HG03064 (cell line): ENCODE measurements around the gene KCNK7.

Experiments used
- ATAC-seq: cut with Tn5 transposase; IDR thresholded peaks from one replicate; pipeline ENCODE4 v1.9.1; 2021; ENCODE audit warnings: low read depth; ENCODE audit not compliant: unreplicated experiment

Gene KCNK7

DNA sequence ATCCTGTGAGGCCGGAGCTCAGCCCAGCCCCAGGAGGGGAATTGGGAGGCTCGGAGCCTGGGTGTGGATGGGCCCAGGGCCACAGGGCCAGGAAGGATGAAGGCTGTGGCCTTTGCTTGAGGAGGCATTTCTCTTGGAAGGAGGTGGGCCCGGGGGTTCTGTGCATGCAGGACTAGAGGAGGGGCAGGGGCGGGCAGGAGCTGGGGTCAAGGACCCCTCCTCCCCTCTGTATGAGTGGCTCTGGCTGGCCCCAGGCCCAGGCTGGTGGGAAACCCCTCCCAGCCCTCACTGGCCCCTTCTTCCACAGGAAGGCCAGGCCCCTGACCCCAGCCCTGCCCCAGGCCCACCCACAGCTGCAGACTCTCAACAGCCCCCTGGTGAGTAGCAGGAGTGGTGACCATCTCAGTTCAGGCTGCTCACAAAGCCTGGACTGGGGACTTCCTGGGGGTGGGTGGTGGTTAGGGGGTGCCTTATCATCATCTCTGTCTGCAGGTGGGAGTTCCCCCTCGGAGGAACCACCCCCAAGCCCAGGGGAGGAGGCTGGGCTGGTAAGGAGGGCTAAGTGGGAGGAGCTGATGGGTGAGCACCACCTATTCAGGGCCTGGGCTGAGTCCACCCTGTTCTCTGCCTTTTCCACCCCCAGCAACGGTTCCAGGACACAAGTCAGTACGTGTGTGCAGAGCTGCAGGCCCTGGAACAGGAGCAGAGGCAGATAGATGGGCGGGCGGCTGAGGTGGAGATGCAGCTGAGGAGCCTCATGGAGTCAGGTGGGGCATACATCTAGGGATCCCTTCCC, 6.0 kb downstream of the KCNK7 start:
- ATAC-seq, result no peak

DNA sequence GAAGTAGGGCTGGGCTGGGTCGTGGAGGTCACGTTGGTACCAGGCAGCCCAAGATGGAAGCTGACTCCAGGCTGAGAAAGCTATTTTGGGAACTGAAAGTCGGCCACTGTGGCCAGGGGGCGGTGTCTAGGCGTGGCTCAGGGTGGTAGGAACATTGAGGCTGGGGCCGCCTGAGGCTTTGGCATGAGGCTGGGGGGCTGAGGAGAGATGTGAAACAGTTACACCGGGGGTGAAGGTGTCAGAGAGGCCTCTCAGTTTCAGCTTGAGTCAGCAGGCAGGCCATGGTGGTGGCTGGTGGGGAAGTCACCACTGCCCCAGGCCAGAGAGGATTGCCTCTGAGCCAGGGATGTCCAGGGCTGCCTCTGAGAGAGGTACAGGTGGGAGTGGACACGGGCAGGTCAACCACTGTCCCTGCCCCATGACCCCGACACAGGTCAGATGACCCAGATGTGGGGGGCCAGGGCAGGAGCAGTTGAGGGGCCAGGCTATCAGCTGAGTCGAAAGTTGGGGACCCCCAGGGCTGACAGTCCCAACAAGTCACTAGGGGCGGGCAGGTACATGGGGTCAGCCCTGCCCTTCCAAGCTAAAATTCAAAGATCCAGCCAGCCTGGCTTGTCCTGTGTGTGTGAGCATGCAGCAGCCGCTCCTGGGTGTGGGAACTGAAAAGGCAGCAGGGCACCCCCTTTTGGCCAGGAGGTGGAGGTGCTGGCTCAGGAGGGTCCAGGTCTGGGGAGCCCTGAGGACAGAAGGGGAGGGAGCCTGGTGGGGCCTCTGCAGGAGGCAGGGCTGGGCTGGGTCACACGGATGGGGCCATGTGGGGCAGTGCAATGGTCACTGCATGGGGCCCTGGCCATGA, 7.2 kb downstream of the KCNK7 start:
- ATAC-seq, result peak; percentile 75

DNA sequence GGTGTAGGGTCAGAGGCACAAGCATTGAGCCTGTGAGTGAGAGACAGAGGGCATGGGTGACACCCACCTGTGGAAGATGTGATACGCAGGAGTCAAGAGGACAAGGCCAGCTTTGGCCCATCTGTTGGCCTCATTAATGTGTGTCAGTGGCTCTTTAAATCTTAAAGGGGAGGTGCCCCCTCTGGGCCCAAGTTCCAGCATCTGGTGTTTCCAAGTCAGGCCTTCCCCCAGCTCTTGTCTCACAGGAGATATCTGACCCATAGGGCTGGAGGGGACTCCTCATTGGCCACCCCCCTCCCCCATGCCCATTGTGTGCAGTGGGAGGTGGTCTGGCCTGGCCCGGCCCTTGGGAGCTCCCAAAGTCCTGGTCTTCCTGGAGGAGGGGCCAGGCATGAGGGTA, 8.9 kb downstream of the KCNK7 start:
- no peak for ATAC-seq

DNA sequence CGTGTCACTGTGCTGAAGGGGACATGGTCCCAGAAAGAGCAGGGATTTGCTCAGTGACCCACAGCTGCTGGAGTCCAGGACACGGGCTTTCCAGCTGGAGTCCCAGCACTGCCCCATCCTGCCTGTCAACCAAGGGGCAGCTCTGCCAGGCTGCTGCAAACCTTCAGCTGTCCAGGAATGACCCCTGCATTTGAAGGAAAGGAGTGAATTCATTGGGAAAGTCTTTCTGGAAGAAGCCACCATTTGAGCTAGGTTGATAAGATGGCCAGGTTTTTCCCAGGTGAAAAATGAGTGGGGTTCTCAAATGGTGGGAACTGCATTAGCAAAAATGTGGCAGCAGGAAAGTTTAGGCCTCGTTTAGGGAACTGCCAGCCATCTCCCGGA, 9.4 kb downstream of the KCNK7 start:
- ATAC-seq, result no peak

DNA sequence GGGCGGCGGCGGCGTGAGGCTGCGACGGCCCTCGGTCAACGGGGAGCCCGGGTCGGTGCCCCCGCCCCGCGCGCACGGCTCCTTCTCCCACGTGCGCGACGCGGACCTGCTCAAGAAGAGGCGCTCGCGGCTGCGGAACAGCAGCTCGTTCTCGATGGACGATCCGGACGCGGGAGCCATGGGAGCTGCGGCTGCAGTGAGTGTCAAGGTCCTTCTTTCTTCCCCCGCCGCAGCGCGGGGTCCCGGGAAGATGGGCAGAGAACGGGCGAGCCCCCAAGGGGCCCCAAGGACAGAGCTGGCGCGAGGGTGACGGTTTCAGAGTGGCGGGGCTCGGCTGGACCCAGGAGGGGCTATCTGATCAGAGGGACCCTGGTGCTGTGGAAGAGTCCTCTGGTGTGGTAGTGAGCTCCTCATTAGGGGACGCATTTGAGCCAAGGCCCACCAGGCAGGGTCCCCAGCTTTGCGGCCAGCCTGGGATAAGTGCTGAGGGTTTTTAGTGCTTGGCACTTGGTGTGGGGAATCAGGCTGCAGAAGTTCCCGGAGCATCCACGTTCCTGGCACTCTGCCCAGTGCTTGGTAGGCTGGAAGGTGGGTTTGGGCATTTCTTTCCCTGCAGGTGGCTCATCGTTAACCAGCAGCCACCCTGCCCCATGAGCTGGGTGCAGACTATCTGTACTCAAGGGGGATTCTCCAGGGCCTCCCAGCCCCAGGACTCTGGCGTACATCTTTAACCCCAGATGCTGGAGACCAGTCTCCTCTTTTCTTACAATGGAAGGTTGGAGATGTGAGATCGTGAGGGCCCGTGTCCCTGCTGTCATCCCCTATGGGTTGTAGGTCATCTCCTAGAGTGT, 10.0 kb downstream of the KCNK7 start:
- no peak for ATAC-seq

DNA sequence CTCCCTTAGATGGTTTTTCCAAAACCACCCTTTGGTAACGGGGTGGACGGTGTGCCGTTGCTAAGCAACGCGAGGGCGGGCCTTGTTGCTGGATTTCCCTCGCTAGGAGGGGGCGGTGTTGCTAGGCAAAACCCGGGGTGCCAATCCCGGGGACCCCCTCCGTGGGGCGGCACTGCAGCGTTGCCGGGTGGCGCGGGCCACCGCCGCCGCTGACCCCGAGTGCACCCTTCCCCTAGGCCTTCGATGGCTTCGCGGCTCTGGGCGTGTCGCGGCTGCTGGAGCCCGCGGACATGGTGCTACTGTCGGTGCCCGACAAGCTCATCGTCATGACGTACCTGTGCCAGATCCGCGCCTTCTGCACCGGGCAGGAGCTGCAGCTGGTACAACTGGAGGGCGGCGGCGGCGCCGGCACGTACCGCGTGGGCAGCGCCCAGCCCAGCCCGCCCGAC, 10.9 kb downstream of the KCNK7 start:
- no peak for ATAC-seq

DNA sequence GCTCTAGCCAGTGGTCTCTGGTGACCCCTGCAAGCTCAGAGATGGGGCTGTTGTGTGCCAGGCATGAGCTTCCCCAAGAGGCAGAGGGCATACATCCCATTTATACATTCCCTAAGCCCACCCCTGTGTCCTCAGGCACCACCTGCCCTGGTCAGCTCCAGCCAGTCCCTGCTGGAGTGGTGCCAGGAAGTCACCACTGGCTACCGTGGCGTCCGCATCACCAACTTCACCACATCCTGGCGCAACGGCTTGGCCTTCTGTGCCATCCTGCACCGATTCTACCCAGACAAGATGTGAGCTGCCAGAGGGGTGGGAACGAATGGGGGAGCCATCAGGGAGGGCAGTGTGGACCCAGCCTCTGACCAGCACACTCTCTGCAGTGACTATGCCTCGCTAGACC, 11.5 kb downstream of the KCNK7 start:
- no peak for ATAC-seq

DNA sequence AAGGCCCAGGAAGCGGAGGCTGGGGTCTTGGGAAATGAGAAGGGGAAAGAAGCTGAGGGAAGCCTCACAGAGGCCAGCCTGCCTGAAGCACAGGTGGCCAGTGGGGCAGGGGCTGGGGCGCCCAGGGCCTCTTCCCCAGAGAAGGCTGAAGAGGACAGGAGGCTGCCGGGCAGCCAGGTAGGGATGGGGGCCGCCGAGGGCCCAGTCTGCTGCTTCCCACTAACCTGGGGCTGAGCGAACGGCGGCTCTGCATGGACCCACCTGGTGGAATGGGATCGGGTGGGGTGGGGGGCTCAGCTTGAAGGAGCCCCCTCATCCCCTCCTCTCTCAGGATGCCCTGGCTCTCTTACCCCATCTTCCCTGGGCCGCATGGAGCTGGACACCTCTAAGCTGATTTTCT, 12.0 kb downstream of the KCNK7 start:
- ATAC-seq, result no peak

DNA sequence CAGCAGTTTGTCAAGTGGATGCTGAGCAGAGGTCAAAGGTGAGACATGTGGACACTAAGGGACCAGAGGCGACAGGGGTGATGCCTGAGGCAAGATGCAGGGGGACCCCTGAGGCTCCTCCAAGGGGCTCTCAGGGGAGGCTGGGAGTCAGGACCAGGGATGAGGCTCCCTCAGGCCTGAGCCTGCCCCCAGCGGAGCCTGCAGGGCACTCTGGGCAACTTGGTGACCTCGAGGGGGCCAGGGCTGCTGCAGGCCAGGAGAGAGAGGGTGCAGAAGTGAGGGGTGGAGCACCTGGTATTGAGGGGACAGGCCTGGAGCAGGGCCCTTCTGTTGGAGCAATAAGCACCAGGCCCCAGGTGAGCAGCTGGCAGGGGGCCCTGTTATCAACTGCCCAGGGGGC, 13.7 kb downstream of the KCNK7 start:
- ATAC-seq, result no peak

DNA sequence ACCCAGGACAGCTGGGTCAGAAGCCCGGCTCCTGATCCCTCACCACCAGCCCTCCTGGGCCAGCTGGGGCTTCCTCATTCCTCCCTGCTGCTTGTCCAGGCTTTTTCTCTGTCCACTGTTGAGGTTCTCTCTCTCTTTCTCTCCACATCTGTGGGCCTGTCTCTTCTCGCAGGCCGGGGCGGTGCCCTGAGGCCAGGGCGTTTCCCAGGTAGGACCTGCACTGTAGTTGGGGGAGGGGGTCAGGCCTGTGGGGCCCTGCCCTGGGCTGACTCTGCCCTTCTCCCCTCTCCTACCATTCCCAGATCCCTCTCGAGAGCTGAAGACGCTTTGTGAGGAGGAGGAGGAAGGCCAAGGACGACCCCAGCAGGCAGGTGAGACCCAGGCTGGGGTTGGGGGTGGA, 14.8 kb downstream of the KCNK7 start:
- no peak for ATAC-seq

DNA sequence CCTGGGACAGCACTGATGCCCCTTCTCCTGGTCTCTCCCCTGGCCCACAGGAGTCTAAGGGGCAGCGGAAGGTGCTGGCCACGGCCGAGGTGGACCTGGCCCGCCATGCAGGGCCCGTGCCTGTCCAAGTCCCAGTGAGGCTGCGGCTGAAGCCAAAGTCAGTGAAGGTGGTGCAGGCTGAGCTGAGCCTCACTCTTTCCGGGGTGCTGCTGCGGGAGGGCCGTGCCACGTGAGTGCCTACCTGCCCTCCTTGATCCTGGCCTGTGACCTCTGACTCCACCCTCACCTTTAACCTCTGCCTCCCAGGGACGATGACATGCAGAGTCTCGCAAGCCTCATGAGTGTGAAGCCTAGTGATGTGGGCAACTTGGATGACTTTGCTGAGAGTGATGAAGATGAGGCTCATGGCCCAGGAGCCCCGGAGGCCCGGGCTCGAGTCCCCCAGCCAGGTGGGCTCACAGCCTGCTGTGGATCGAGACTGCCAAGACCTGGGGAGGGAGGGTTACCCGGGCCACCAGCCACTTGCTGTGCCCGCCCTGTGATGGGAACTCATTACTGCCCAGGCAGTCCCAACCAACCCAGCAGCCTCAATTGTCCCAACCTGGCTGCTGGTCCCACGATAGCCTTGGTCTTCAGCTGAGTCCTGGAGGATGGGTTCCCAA, 15.4 kb downstream of the KCNK7 start:
- ATAC-seq, result no peak

DNA sequence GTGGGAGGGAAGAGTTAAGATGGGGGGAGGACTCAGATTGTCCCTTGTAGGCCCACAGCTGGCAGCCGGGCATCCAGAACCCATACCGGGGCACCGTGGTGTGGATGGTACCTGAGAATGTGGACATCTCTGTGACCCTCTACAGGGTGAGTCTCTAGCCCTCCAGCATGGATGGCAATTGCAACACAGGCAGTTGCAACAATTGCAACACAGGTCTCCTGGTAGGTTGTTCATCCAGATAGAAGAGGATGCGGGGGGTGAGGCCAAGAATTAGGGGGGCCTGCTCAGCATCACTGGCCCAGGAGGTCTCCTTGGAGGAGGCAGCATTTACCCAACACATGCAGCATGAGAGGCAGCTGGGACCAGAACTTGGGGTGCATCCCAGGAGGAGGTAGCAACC, 16.3 kb downstream of the KCNK7 start:
- no peak for ATAC-seq

DNA sequence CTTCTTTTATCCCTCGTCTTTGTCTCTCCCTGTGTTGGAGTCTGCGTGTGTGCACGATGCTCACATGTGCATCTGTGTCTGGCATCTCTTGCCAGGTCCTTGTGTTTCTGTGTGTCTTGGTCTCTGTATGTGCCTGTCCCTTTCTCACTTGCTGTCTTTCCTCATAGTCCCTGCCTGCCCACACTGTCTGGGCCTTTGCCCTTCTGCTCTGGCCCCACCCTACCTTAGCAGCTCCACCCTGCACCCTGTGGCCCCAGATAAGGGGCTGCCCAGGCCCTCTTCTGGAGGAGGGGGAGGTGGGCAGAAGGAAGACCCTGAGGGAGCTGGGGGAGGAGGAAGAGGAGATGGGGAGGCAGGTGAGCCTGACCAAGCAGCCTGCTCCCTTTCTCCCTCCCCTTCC, 16.9 kb downstream of the KCNK7 start:
- no peak for ATAC-seq

DNA sequence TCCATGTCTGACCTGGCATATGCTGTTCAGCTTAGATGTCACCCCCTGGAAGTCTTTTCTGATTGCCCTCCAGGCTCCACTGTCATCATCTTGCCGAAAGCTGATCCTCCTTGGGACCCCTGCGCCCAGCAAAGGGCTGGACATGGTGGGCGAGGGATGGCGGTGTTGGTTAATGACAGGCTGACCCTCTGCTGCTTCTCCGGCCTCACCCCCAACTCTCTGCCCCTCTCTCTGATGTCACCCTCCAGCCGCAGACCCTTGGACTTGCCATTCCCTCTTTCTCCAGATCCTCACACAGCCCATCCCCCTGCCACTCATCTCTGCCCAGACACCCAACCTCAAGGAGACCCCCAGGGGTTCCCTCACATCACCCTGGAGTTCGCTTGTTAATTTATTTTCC, 17.5 kb downstream of the KCNK7 start:
- ATAC-seq, result no peak

DNA sequence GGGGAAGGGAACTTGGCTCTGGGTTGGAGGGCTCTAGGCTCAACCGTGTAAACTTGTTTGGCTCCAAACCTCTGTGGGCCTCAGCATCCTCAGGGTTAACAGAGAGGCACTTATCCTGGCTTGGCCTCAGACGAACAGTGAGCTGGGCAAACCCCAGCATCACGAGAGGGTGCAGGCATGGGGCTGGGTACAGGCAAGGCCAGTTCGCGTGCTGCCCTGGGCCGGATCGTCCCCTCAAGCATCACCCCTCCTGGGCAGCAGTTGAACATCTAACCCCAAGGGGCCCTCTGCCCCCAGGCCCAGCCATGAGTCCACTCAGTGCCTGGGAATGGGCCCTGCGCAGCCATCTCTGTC, 17.9 kb downstream of the KCNK7 start:
- no peak for ATAC-seq

DNA sequence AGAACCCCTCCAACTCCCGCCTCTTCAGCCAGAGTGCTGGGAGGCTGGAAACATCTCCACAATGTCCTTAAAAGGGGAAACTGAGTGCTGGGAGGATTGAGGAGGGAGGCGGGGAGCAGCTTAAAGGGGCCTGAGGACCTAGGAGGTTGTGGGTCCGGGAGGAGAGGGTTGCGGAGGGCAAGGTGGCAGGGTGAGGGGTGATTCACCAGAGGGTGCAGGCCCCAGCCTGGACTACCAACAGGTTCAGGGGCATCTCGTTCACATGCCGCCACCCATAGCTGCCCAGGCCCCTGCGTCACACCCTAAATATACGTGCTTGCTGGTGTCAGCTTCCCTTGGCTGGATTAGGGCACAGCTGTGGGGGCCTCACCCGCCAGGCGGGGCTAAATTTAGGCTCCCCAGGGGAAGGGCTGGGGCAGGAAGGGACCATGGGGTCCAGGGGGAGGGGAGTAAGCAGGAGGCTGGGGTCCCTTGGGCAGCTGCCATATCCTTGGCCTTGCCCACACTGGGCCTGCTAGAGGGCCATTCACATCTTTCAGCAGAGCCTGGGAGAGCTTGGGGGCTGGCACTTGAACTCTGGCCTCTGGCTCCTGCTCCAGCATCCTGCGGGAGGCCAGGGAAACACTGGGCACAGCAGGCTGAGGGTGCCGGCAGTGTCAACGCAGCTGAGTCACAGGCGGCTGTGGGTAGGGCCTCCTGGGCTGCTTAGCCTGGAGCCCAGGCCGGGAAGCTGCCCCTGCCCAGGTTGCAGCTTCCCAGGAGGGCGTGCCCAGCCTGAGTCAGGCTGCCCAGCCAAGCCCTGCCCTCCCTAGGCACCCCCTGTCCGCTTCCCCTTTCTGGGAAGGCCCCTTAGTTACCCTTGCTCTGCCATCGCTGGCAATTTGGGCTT, 18.5 kb downstream of the KCNK7 start:
- ATAC-seq, result no peak

DNA sequence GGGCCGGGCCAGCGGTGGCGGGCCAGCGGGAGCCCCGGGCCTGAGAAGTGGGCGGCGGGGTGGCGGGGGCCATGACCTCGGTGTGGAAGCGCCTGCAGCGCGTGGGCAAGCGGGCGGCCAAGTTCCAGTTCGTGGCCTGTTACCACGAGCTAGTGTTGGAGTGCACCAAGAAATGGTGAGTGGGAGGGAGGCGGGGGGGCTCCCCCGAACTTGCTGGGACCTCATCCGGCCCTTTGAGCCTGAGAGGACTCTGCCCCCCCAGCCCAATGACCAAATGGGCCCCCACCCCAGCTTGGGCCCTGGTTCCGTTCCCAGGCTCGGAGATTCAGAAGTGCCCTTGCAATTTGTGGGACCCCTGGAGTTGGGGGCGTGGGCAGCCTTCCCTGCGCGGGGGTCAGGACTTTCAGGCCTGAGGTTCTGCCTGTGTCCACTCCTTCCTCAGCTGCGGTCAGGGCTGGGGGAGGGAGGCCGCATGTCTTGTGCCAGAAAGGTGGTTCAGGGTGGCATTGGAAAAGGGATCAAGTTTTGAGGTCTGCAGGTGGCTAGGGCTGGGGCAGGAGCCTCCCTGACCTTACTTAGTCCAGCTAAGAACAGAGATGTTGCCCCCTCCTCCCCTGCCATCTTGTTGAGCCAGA, 19.3 kb downstream of the KCNK7 start:
- no peak for ATAC-seq

DNA sequence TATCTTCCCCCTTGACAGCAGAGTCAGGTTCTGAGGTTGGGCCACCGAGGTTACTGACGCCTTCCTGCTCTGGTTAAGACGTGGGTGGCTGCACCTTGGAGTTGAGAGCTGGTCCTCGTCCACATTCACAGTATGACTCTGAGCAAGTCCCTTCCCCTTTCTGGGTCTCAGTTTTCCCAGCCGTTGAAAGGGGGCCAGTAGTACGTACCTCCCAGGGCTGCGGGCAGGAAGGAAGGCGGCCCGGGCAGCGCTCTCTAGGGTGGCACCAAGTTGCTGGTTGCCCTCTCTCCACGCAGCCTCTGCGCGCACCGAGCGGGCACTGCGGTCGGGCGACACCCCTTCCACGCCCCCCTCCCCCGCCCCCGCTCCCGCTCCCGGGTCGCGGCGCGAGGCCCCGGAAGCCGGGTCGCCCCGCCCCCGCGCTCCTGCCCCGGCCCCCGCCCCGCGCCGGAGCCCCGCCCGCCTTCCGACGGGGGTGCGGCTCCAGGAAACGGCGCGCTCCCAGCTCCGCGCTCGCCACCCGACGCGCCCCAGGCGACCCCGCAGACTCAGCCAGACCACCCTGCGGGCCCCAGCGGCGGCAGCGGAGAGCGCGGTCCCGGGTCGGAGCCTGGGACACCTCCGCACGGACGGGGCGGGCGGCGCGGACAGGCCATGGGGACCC, 19.9 kb downstream of the KCNK7 start, which contains the start of gene EHBP1L1:
EHBP1L1 (plus strand) TSS at position 486 of the 664 bp plus-strand sequence. CDS start 250 bp downstream, outside the sequence.
- ATAC-seq, result no peak
